Activated CD4-positive, alpha-beta T cell treated with anti-CD3 and anti-CD28 coated beads, Interleukin-2, amount 50 U/mL, for 16 hours (primary cell): Measurements from ENCODE around the gene EGFL7.

ENCODE experiments used
- DNase-seq: peaks from one replicate; pipeline ENCODE4 v3.0.0-alpha.2; 2020

EGFL7 gene

GRCh38 chr9:136662656-136663581 lies at the start of gene EGFL7:
TSS of gene EGFL7 (plus strand) at chr9:136662916. CDS start at chr9:136668283, 5,367 bp downstream.
- DNase-seq = no peak

- no peak for DNase-seq
These were observed 48.8 kb upstream of the EGFL7 start for GRCh38 chr9:136613824-136614371.

DNA sequence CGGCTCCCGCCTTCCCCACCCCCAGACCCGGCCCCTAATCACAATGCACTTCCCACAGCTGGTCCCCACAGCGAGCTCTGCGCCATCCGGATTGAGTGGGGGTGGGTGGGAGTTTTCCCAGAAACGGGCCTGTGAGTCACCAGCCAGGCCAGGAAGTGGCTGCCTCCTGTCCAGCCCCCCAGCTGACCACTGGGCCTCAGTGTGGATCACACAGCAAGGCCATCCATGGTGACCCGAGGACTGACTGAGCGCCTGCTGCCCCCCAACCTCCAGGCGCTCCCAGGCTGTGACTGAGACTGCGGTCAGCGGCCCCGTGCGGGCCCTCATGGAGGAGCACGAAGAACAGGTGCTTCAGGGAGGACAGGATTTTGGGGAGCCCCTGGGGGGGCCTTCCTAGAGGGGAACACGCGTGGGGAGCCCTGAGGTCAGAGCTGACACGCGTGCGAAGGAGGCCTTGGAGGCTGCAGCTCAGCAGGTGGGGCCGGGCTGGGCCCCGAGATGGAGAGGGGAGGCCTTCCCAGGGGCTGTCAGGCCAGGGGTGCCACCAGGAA lies 48.3 kb upstream of the EGFL7 start:
- DNase-seq = no peak

DNA sequence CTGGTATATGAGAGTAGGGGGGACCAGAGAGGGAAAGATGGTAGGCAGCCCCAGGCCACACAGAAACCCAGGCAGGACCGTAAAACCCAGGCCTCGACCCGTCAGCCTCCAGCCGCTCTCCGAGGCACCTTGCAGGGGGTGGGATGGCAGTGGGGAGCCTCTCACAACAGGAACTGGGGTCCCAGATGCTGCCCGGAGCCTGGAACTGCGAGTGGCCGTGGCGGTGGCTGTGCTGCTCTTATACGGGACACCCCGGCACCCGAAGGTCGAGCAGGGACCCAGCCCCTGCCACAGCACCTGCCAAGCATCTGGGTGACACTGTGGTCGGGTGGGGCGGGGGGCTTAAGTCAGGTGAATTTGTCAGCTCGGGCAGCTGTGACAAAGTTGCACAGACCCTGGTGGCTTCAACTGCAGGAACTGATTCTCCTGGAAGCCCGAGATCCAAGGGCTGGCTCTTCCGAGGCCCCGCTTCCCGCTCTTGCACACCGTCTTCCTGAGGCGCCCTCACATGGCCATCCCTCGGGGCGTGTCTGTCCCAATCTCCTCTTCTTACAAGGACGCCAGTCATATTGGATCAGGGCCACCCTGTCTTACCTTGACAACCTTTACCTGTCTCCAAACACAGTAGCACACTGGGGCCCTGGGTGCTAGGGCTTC lies 47.6 kb upstream of the EGFL7 start:
- no peak for DNase-seq

GRCh38 chr9:136615631-136616306 lies 46.9 kb upstream of the EGFL7 start:
- DNase-seq = no peak

- no peak for DNase-seq
These were observed 46.4 kb upstream of the EGFL7 start for GRCh38 chr9:136616307-136616635.

GRCh38 chr9:136616948-136617695 lies 45.6 kb upstream of the EGFL7 start:
- no peak for DNase-seq

- DNase-seq = no peak
These were observed 44.8 kb upstream of the EGFL7 start for GRCh38 chr9:136617746-136618579.

- DNase-seq = no peak
These were observed 43.9 kb upstream of the EGFL7 start for GRCh38 chr9:136618580-136619547.

GRCh38 chr9:136619742-136620440 lies 42.8 kb upstream of the EGFL7 start:
- DNase-seq = no peak

GRCh38 chr9:136620441-136621018 lies 42.2 kb upstream of the EGFL7 start:
- no peak for DNase-seq

DNA sequence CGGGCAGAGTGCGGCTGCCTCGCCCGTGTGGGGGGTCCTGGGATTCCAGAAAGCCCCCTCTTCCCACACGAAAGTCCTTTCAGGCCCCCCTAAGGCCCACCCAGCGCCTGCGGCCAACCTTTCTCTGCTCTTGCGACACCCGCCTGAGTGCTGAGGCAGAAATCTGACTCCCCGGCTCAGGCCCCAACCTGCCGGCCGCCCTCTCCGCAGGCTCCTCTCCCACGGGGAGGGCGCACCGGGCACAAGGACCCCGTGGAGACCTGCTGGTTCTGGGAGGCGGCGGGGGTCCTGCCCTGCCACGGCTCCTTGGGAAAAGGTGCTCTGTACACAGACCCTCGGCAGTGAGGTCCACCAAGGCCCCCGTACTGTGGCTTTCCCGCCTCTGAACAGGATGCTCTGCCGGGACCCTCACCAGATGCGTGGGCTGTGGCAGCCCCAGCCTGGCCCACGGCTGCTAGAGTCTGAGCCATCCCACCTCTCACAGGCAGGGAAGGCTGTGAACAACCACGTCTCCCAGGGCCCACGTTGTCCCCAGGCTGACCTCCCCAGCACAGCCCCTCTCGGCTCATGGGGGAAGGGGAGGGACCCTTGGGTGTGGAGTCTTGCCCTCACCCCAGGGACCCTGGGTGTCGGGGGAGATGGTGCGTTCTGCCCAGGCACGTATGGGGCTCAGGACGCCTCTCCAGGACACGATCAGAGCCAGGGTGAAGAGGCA lies 41.5 kb upstream of the EGFL7 start:
- no peak for DNase-seq

GRCh38 chr9:136621734-136622093 lies 41.0 kb upstream of the EGFL7 start:
- no peak for DNase-seq

- no peak for DNase-seq
These were observed 40.2 kb upstream of the EGFL7 start for GRCh38 chr9:136622538-136622948.

- DNase-seq = no peak
These were observed 39.5 kb upstream of the EGFL7 start for GRCh38 chr9:136623016-136623841.

- DNase-seq = no peak
These were observed 38.9 kb upstream of the EGFL7 start for GRCh38 chr9:136623842-136624183.

GRCh38 chr9:136624184-136624951 lies 38.3 kb upstream of the EGFL7 start:
- no peak for DNase-seq
